Thyroid gland (tissue), 4 donors: ENCODE results near the gene THYN1.

Experiments
- CTCF ChIP-seq, 6 experiments: fragments of 200-600 bp in 3 of 6; fragments of 450-650 bp in 3 of 6; sonication (generic) in 3 of 6; IDR thresholded peaks; one replicate each; pipeline ENCODE4 v1.5.1; 2016 to 2019; ENCODE audit warnings: antibody characterized with exemption in 6 of 6, mild to moderate bottlenecking in 2 of 6, inconsistent platforms in 1 of 6, moderate library complexity in 1 of 6
- POLR2A ChIP-seq, 2 donors: fragments of 450-650 bp; IDR thresholded peaks; one replicate each; pipeline ENCODE4 v1.6.1; 2017; ENCODE audit warnings: antibody characterized with exemption in 2 of 2, mild to moderate bottlenecking in 2 of 2, moderate library complexity in 1 of 2

GRCh38 chr11:134260503-134260902, 7.4 kb upstream of the THYN1 start:
- TF ChIP-seq CTCF (IDR thresholded peaks at IDR 0.05) (no peak), POLR2A (IDR thresholded peaks at IDR 0.05) (no peak)
